HG02571 (cell line): ENCODE measurements around the gene VIM.

ENCODE experiments used
- ATAC-seq: cut with Tn5 transposase; IDR thresholded peaks from one replicate; pipeline ENCODE4 v1.9.1; 2021; ENCODE audit warnings: mild to moderate bottlenecking, moderate library complexity; ENCODE audit not compliant: unreplicated experiment

VIM gene

GRCh38 chr10:17209302-17209701 lies 18.7 kb upstream of the VIM start:
- no peak for ATAC-seq

GRCh38 chr10:17209881-17210280 lies 18.2 kb upstream of the VIM start:
- ATAC-seq: no peak

GRCh38 chr10:17210361-17210760 lies 17.7 kb upstream of the VIM start:
- ATAC-seq: no peak

GRCh38 chr10:17212802-17213221 lies 15.2 kb upstream of the VIM start:
- ATAC-seq: no peak

GRCh38 chr10:17213646-17214349 lies 14.2 kb upstream of the VIM start:
- ATAC-seq: no peak

GRCh38 chr10:17214526-17214925 lies 13.5 kb upstream of the VIM start:
- ATAC-seq: no peak

GRCh38 chr10:17214971-17215781 lies 12.9 kb upstream of the VIM start:
- ATAC-seq: no peak

GRCh38 chr10:17215782-17216122 lies 12.3 kb upstream of the VIM start:
- ATAC-seq: no peak

- ATAC-seq: peak; percentile 99
These were observed 11.7 kb upstream of the VIM start for GRCh38 chr10:17216217-17216900.

- no peak for ATAC-seq
These were observed 11.1 kb upstream of the VIM start for GRCh38 chr10:17216901-17217395.

GRCh38 chr10:17217631-17218232 lies 10.3 kb upstream of the VIM start:
- ATAC-seq: no peak

- ATAC-seq: no peak
These were observed 9.0 kb upstream of the VIM start for GRCh38 chr10:17219024-17219423.

GRCh38 chr10:17220652-17221100 lies 7.4 kb upstream of the VIM start:
- ATAC-seq: no peak

- no peak for ATAC-seq
These were observed 5.7 kb upstream of the VIM start for GRCh38 chr10:17222329-17222728.

- no peak for ATAC-seq
These were observed 2.2 kb upstream of the VIM start for GRCh38 chr10:17225808-17226207.

GRCh38 chr10:17226891-17227303 lies 1.1 kb upstream of the VIM start:
- no peak for ATAC-seq

GRCh38 chr10:17227367-17228090 lies 512 bp upstream of the VIM start:
- ATAC-seq: peak; percentile 21

- peak; percentile 15 for ATAC-seq
These were observed 1.1 kb downstream of the VIM start for GRCh38 chr10:17229016-17229716.

- no peak for ATAC-seq
These were observed 1.6 kb downstream of the VIM start for GRCh38 chr10:17229717-17229966.
